HepG2 (cell line): ENCODE data around the gene HCFC2. TPM values are rescaled to one million over a fixed set of nuclear protein-coding genes. Genes with fewer than 3 reads are reported as not detected.

Source experiments
- ATAC-seq: fragments of 200-7000 bp; cut with Tn5 transposase; 3 replicates; pipeline ENCODE4 v1.9.1; 2020; ENCODE audit warnings: mild to moderate bottlenecking, moderate library complexity
- BruUV-seq: library from RNA; stranded (reverse); fragments of 400-500 nt; replicated peaks from 2 replicates; lab custom pipeline; 2021; lab: Mats Ljungman, UMichigan
- CTCF ChIA-PET: fragments of 300-600 bp; formaldehyde crosslinking; extraction: SDS; loops from one replicate; lab custom pipeline; 2021; ENCODE audit warnings: low total read pairs, inconsistent platforms, low intra/inter-chr PET ratio; lab: Yijun Ruan, JAX
- POLR2A ChIA-PET: fragments of 350-600 bp; sonication (Branson Sonifier 250); formaldehyde crosslinking; loops from one replicate; lab custom pipeline; 2020; ENCODE audit warnings: antibody characterized with exemption, inconsistent platforms; lab: Yijun Ruan, JAX
- DNase-seq: peaks from one replicate; pipeline ENCODE4 v3.0.0-alpha.2; 2015; ENCODE audit warnings: low spot score
- FAIRE-seq: peaks from 3 replicates; lab custom pipeline; 2011; peaks lifted over from hg19 to GRCh38; lab: Jason Lieb, UNC
- H2AFZ ChIP-seq: one replicate; pipeline ENCODE4 v1.6.1; 2011; ENCODE audit warnings: low read length, inconsistent platforms
- H3K27ac ChIP-seq: fragments of 300-600 bp; 3 replicates; pipeline ENCODE4 v1.8.0; 2011; ENCODE audit warnings: mixed run types, mild to moderate bottlenecking, mixed read lengths, low read length, inconsistent platforms; ENCODE audit not compliant: insufficient read depth; ENCODE audit errors: extremely low read length
- H3K27me3 ChIP-seq, 2 experiments: fragments of 200-600 bp in 1 of 2; 2 replicates in 1 of 2; 3 replicates in 1 of 2; pipeline versions ENCODE4 v1.6.0 to v1.8.0; 2011; ENCODE audit warnings: low read length in 2 of 2, mild to moderate bottlenecking in 2 of 2, moderate library complexity in 2 of 2, inconsistent platforms in 1 of 2; ENCODE audit not compliant: insufficient read depth in 2 of 2, control insufficient read depth in 1 of 2
- H3K36me3 ChIP-seq, 2 experiments: fragments of 200-600 bp in 1 of 2; replicated peaks in 1 of 2; 2 replicates in 1 of 2; 3 replicates in 1 of 2; pipeline versions ENCODE4 v1.5.1 to v1.8.0; 2011; ENCODE audit warnings: low read length in 2 of 2, inconsistent platforms in 1 of 2; ENCODE audit not compliant: insufficient read depth in 2 of 2, control insufficient read depth in 1 of 2
- H3K4me1 ChIP-seq: 2 replicates; pipeline ENCODE4 v1.5.1; 2012; ENCODE audit warnings: low read length, inconsistent platforms; ENCODE audit not compliant: insufficient read depth
- H3K4me2 ChIP-seq: 2 replicates; pipeline ENCODE4 v1.6.0; 2011; ENCODE audit warnings: low read depth, low read length, inconsistent platforms
- H3K4me3 ChIP-seq, 3 experiments: fragments of 200-600 bp in 1 of 3; sonication (generic), shearing (Covaris generic) in 1 of 3; replicated peaks in 1 of 3; 2 replicates each; pipeline ENCODE4 v1.5.1; 2011 to 2016; ENCODE audit warnings: low read length in 3 of 3, inconsistent platforms in 2 of 3, low read depth in 2 of 3, mild to moderate bottlenecking in 2 of 3, control low read depth in 1 of 3, mixed read lengths in 1 of 3; ENCODE audit not compliant: insufficient read depth in 1 of 3
- H3K79me2 ChIP-seq: one replicate; pipeline ENCODE4 v1.6.1; 2011; ENCODE audit warnings: low read length, inconsistent platforms; ENCODE audit not compliant: insufficient read depth
- H3K9ac ChIP-seq: 2 replicates; pipeline ENCODE4 v1.6.0; 2011; ENCODE audit warnings: mild to moderate bottlenecking, low read depth, low read length, inconsistent platforms; ENCODE audit not compliant: insufficient read depth
- H3K9me3 ChIP-seq: 2 replicates; pipeline ENCODE4 v1.5.1; 2012; ENCODE audit warnings: mild to moderate bottlenecking, low read length
- H4K20me1 ChIP-seq: 2 replicates; pipeline ENCODE4 v1.6.0; 2011; ENCODE audit warnings: inconsistent platforms, mild to moderate bottlenecking, low read length, moderate library complexity; ENCODE audit not compliant: insufficient read depth
- ADNP ChIP-seq: sonication (generic); formaldehyde crosslinking; IDR thresholded peaks from 2 replicates; pipeline ENCODE4 v1.4.0; 2020; ENCODE audit warnings: missing genetic modification reagents
- BCL6 ChIP-seq: IDR thresholded peaks from 2 replicates; pipeline ENCODE4 v1.6.1; 2016; ENCODE audit warnings: missing genetic modification reagents, missing compliant biosample characterization
- FOSL1 ChIP-seq: sonication (generic); formaldehyde crosslinking; IDR thresholded peaks from 2 replicates; pipeline ENCODE4 v1.9.0; 2021; ENCODE audit warnings: missing genetic modification reagents, borderline replicate concordance
- HHEX ChIP-seq: IDR thresholded peaks from 2 replicates; pipeline ENCODE4 v1.6.1; 2016; ENCODE audit warnings: control low read depth
- KLF11 ChIP-seq: IDR thresholded peaks from 2 replicates; pipeline ENCODE4 v1.6.1; 2016; ENCODE audit warnings: missing compliant biosample characterization
- SP1 ChIP-seq, 2 experiments: fragments of 450-650 bp in 1 of 2; sonication (generic) in 1 of 2; formaldehyde crosslinking in 1 of 2; IDR thresholded peaks; 2 replicates each; pipeline versions ENCODE4 v1.4.0 to v1.6.1; 2016 to 2020; ENCODE audit warnings: missing genetic modification reagents in 1 of 2
- ZBTB34 ChIP-seq: sonication (generic); formaldehyde crosslinking; IDR thresholded peaks from 2 replicates; pipeline ENCODE4 v1.8.0; 2022; ENCODE audit warnings: mild to moderate bottlenecking, missing genetic modification reagents
- ZFP36 ChIP-seq: fragments of 150-350 bp; IDR thresholded peaks from 2 replicates; pipeline ENCODE4 v1.6.1; 2018; ENCODE audit warnings: borderline replicate concordance, low read length, low read depth; ENCODE audit not compliant: partially characterized antibody
- ZNF614 ChIP-seq: IDR thresholded peaks from 2 replicates; pipeline ENCODE4 v1.6.1; 2018; ENCODE audit warnings: missing biosample characterization, missing genetic modification reagents, inconsistent platforms, borderline replicate concordance
- ZNF616 ChIP-seq: sonication (generic); formaldehyde crosslinking; IDR thresholded peaks from 2 replicates; pipeline ENCODE4 v1.5.0; 2020; ENCODE audit warnings: low read depth, mild to moderate bottlenecking, missing genetic modification reagents
- ZNF687 ChIP-seq: sonication (generic); formaldehyde crosslinking; IDR thresholded peaks from 2 replicates; pipeline ENCODE4 v1.5.1; 2020; ENCODE audit warnings: mild to moderate bottlenecking, missing genetic modification reagents, moderate library complexity
- WGBS: methylation state at CpG from one replicate; pipeline ENCODE4 v1.1.6; 2017; ENCODE audit warnings: low lambda C conversion rate; 5-methylcytosine and 5-hydroxymethylcytosine counted together
- in situ Hi-C: cut with HindIII; loops from 2 replicates; pipeline ENCODE4 v1.10.0; 2017; ENCODE audit warnings: low pct_unique_long_range_greater_than_20kb; ENCODE audit not compliant: extremely low pct_ligation_motif_present
- intact Hi-C: fragments of 100-400 bp; cut with micrococcal nuclease; formaldehyde crosslinking; loops from one replicate; pipeline ENCODE4 v1.10.0; 2022; ENCODE audit not compliant: unreplicated experiment
- polyA plus RNA-seq, 8 experiments: library from polyadenylated mRNA; depleted of rRNA in 3 of 8; stranded (reverse) in 7 of 8; unstranded in 1 of 8; fragments of >200 nt; fragmentation: Illumina TruSeq in 4 of 8; extraction: Trizol in 4 of 8; gene quantifications; 2 replicates each; pipeline versions ENCODE4 v1.2.1 to v1.2.3, GENCODE V29; 2011 to 2016; ENCODE audit warnings: low read depth in 4 of 8, missing spikeins in 1 of 8, mixed read lengths in 1 of 8; ENCODE audit not compliant: insufficient read depth in 1 of 8
- total RNA-seq, 5 experiments: library from RNA; depleted of rRNA; stranded (reverse); fragments of >200 nt; fragmentation: Illumina TruSeq; extraction: Trizol; gene quantifications; 2 replicates each; pipeline ENCODE4 v1.2.3, GENCODE V29; 2016; ENCODE audit warnings: low read depth in 1 of 5
- TF ChIP-seq, protein P1 (sequence below): sonication (generic); formaldehyde crosslinking; IDR thresholded peaks from 2 replicates; pipeline ENCODE4 v1.4.0; 2020; ENCODE audit warnings: missing genetic modification reagents
- TF ChIP-seq, protein P2 (sequence below): sonication (generic); formaldehyde crosslinking; IDR thresholded peaks from 2 replicates; pipeline ENCODE4 v1.4.0; 2020; ENCODE audit warnings: missing genetic modification reagents
- TF ChIP-seq, protein P3 (sequence below): sonication (generic); formaldehyde crosslinking; IDR thresholded peaks from 2 replicates; pipeline ENCODE4 v1.5.1; 2020; ENCODE audit warnings: mild to moderate bottlenecking, moderate library complexity, missing genetic modification reagents

The HCFC2 gene
- total and polyA plus RNA-seq, 2 of the 13 experiments (the other 11 are each of a cell fraction or from before 2014, with no cell fraction given) = 3.7 to 4.9 TPM

GRCh38 chr12:104154806-104155205 lies 90.5 kb downstream of the HCFC2 start:
- ChIA-PET CTCF (no interaction called here), POLR2A (no interaction called here)
- intact Hi-C loops = no loop called here
- in situ Hi-C loops = no loop called here
- Histone ChIP-seq H3K36me3 (no peaks in the 10 kb centered on the region), H3K27ac (no peak overlapping the region), H3K4me2 (no peak overlapping the region), H4K20me1 (no peaks in the 10 kb centered on the region), H3K27me3 (peaks cover 0 to 4% of the 10 kb centered on the region in 2 experiments; a peak in 1 of 5 replicates), H3K79me2 (no peaks in the 10 kb centered on the region), H3K4me3 (no peak overlapping the region), H3K9ac (no peak overlapping the region), H3K9me3 (no peaks in the 10 kb centered on the region), H2AFZ (no peak overlapping the region), H3K4me1 (no peaks in the 10 kb centered on the region)
- ATAC-seq (no peak), FAIRE-seq (no peak), DNase-seq (no peak)
- BruUV-seq = no TSS peak
- 19% methylated on average over 2 of the region's 2 CpGs for WGBS
- TF ChIP-seq HHEX (CRISPR knock-in tag) (no peak), SP1 (IDR thresholded peaks at IDR 0.05) (no peak), SP1 (CRISPR knock-in tag; IDR thresholded peaks at IDR 0.05) (no peak), FOSL1 (no peak), ZNF614 (CRISPR knock-in tag) (no peak), ADNP (CRISPR knock-in tag) (no peak), ZNF687 (CRISPR knock-in tag) (no peak), ZNF616 (no peak), ZBTB34 (no peak), KLF11 (CRISPR knock-in tag) (no peak), BCL6 (CRISPR knock-in tag) (no peak), ZFP36 (no peak)
- TF ChIP-seq, protein P1, sequence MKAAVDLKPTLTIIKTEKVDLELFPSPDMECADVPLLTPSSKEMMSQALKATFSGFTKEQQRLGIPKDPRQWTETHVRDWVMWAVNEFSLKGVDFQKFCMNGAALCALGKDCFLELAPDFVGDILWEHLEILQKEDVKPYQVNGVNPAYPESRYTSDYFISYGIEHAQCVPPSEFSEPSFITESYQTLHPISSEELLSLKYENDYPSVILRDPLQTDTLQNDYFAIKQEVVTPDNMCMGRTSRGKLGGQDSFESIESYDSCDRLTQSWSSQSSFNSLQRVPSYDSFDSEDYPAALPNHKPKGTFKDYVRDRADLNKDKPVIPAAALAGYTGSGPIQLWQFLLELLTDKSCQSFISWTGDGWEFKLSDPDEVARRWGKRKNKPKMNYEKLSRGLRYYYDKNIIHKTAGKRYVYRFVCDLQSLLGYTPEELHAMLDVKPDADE (CRISPR knock-in tag) = no peak
- TF ChIP-seq, protein P2, sequence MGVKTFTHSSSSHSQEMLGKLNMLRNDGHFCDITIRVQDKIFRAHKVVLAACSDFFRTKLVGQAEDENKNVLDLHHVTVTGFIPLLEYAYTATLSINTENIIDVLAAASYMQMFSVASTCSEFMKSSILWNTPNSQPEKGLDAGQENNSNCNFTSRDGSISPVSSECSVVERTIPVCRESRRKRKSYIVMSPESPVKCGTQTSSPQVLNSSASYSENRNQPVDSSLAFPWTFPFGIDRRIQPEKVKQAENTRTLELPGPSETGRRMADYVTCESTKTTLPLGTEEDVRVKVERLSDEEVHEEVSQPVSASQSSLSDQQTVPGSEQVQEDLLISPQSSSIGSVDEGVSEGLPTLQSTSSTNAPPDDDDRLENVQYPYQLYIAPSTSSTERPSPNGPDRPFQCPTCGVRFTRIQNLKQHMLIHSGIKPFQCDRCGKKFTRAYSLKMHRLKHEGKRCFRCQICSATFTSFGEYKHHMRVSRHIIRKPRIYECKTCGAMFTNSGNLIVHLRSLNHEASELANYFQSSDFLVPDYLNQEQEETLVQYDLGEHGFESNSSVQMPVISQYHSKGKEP (CRISPR knock-in tag) = no peak
- TF ChIP-seq, protein P3, sequence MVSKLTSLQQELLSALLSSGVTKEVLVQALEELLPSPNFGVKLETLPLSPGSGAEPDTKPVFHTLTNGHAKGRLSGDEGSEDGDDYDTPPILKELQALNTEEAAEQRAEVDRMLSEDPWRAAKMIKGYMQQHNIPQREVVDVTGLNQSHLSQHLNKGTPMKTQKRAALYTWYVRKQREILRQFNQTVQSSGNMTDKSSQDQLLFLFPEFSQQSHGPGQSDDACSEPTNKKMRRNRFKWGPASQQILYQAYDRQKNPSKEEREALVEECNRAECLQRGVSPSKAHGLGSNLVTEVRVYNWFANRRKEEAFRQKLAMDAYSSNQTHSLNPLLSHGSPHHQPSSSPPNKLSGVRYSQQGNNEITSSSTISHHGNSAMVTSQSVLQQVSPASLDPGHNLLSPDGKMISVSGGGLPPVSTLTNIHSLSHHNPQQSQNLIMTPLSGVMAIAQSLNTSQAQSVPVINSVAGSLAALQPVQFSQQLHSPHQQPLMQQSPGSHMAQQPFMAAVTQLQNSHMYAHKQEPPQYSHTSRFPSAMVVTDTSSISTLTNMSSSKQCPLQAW (CRISPR knock-in tag) = no peak
